ENCODE data around the gene ASXL2.

The ASXL2 gene

DNA sequence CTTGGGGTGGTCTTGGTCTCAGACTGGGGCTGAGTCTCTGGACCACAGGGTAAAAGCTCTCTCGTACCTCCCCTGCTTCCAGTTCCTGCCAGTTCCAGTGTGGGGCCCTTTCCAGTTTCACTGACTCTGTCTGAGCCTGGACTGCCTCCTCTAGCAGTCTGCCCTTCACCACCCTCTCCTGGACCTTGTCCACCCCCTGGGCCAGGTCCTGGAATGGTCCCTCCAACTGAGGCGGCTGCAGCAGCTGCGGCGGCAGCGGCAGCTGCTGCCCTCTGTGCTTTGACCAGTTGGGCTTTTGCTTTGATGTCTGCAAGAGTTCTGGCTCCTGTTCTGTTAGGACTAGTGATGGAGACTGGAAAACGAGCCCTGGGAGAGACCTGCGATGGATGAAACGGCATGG, 134.2 kb downstream of the ASXL2 start:
- H2AFZ ChIP-seq (ENCODE audit: low read depth, low read length): no peak overlapping the region
- no peaks in the 10 kb centered on the region for H3K9me3 ChIP-seq (ENCODE audit: insufficient read depth, low read length)
- no peaks in the 10 kb centered on the region for H3K4me1 ChIP-seq (ENCODE audit: low read length)
- H3K27ac ChIP-seq (ENCODE audit: low read length): no peak overlapping the region
- no peak overlapping the region for H3K4me3 ChIP-seq (ENCODE audit: low read length)
- H3K27me3 ChIP-seq (ENCODE audit: low read depth, low read length): no peaks in the 10 kb centered on the region
- TF ChIP-seq, protein P1, sequence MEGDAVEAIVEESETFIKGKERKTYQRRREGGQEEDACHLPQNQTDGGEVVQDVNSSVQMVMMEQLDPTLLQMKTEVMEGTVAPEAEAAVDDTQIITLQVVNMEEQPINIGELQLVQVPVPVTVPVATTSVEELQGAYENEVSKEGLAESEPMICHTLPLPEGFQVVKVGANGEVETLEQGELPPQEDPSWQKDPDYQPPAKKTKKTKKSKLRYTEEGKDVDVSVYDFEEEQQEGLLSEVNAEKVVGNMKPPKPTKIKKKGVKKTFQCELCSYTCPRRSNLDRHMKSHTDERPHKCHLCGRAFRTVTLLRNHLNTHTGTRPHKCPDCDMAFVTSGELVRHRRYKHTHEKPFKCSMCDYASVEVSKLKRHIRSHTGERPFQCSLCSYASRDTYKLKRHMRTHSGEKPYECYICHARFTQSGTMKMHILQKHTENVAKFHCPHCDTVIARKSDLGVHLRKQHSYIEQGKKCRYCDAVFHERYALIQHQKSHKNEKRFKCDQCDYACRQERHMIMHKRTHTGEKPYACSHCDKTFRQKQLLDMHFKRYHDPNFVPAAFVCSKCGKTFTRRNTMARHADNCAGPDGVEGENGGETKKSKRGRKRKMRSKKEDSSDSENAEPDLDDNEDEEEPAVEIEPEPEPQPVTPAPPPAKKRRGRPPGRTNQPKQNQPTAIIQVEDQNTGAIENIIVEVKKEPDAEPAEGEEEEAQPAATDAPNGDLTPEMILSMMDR (IDR thresholded peaks at IDR 0.05; ENCODE audit: low read depth, low read length): no peak
- no peak for TF ChIP-seq EZH2phosphoT487 (IDR thresholded peaks at IDR 0.05; ENCODE audit: low read depth)
- no peaks in the 10 kb centered on the region for H3K79me2 ChIP-seq (ENCODE audit: low read length)
- no peak overlapping the region for H3K9ac ChIP-seq (ENCODE audit: low read length)
- H3K36me3 ChIP-seq (replicated peaks; ENCODE audit: low read depth, low read length): peaks cover 29% of the 10 kb centered on the region
- no peak overlapping the region for H3K4me2 ChIP-seq (ENCODE audit: low read length)
- no peaks in the 10 kb centered on the region for H4K20me1 ChIP-seq (ENCODE audit: insufficient read depth, low read length)

DNA sequence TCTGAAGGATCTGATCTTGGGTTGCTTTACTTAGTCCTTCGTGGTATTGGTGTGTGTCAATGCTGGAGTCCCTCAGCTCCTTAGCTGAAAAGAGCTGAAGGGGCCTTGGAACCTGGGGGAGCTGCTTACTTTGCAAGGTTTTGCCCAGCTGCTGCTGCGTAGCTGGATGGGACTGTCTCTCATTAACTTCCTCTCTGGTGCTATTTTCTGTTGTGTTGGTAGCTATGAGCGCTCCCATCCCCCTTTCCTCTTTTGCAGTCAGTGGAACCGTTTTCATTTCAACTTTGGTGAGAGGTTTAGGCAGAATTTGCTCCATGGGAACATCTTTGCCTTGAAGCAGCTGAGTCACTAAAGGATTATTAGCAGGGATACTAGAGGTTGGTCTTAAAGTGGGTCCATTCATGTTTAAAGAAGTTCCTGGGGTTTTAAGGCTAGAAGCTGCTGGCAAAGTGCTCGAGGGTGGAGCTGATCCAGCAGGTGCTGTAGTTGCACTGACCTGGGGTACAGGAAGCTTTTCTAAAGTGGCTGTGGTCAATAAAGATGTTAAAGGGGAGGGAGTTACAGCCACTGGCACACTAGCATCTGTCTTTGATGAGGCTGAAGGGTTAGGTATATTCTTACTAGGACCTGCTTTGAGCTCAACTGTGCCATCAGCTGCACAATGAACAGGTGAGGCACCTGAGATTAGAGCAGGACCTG, 135.0 kb downstream of the ASXL2 start:
- no peak overlapping the region for H3K4me3 ChIP-seq (ENCODE audit: low read length)
- no peaks in the 10 kb centered on the region for H3K9me3 ChIP-seq (ENCODE audit: insufficient read depth, low read length)
- no peak overlapping the region for H3K4me2 ChIP-seq (ENCODE audit: low read length)
- H3K27me3 ChIP-seq (ENCODE audit: low read depth, low read length): no peaks in the 10 kb centered on the region
- H2AFZ ChIP-seq (ENCODE audit: low read depth, low read length): no peak overlapping the region
- H4K20me1 ChIP-seq (ENCODE audit: insufficient read depth, low read length): no peaks in the 10 kb centered on the region
- no peak for TF ChIP-seq EZH2phosphoT487 (IDR thresholded peaks at IDR 0.05; ENCODE audit: low read depth)
- TF ChIP-seq, protein P1 (IDR thresholded peaks at IDR 0.05; ENCODE audit: low read depth, low read length): no peak
- H3K27ac ChIP-seq (ENCODE audit: low read length): no peak overlapping the region
- no peaks in the 10 kb centered on the region for H3K4me1 ChIP-seq (ENCODE audit: low read length)
- no peak overlapping the region for H3K9ac ChIP-seq (ENCODE audit: low read length)
- H3K79me2 ChIP-seq (ENCODE audit: low read length): no peaks in the 10 kb centered on the region
- peaks cover 27% of the 10 kb centered on the region for H3K36me3 ChIP-seq (replicated peaks; ENCODE audit: low read depth, low read length)

DNA sequence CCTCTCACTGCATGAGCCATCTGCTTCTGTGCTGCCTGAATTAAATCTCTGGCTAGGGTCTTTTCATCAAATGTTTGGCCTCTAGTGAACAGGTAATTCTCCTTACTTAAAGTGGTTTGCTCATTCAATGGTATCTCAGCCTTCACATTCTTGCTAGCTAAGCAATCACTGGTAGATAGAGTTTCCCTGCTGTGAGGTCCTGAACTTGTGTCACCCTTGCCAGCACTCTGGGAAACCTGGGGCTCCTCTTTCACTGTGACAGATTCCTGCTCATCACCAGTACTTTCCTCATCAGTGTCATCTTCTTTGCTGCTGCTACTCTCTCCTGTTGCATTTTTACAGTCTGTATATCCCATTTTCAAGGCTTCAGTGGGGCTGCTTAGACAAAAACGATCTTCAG, 135.8 kb downstream of the ASXL2 start:
- no peak overlapping the region for H3K4me2 ChIP-seq (ENCODE audit: low read length)
- no peaks in the 10 kb centered on the region for H3K4me1 ChIP-seq (ENCODE audit: low read length)
- H3K27me3 ChIP-seq (ENCODE audit: low read depth, low read length): no peaks in the 10 kb centered on the region
- no peaks in the 10 kb centered on the region for H3K9me3 ChIP-seq (ENCODE audit: insufficient read depth, low read length)
- no peaks in the 10 kb centered on the region for H4K20me1 ChIP-seq (ENCODE audit: insufficient read depth, low read length)
- peaks cover 27% of the 10 kb centered on the region for H3K36me3 ChIP-seq (replicated peaks; ENCODE audit: low read depth, low read length)
- no peak overlapping the region for H2AFZ ChIP-seq (ENCODE audit: low read depth, low read length)
- H3K79me2 ChIP-seq (ENCODE audit: low read length): no peaks in the 10 kb centered on the region
- H3K27ac ChIP-seq (ENCODE audit: low read length): no peak overlapping the region
- TF ChIP-seq, protein P1 (IDR thresholded peaks at IDR 0.05; ENCODE audit: low read depth, low read length): no peak
- no peak for TF ChIP-seq EZH2phosphoT487 (IDR thresholded peaks at IDR 0.05; ENCODE audit: low read depth)
- no peak overlapping the region for H3K4me3 ChIP-seq (ENCODE audit: low read length)
- H3K9ac ChIP-seq (ENCODE audit: low read length): no peak overlapping the region

DNA sequence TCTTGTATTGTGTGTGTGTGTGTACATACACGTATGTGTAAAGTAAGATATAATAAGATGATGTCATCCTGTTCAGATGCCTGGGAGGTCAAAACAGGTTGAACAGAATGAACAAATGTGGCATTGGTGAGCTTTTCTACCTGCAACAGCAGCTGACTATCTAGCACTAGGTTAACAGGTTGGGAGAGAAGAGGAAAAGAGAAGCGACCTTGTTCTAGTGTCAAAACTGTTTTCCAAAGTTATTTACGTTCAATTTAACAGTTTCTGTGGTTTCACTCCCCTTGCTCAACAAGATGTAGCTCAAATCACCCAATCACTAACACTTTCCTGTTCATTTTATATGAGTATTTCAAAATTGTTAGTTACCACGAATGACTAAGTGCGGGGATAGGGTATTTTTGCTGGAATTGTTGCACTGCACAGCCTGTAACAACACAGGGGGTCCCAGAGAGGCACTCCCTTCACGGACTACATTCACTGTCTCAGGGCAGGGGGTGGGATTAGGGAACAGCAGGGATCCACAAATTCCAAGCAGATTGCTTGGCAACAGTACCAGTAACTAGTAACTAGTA, 137.4 kb downstream of the ASXL2 start:
- H3K4me1 ChIP-seq (ENCODE audit: low read length): no peaks in the 10 kb centered on the region
- peaks cover 27% of the 10 kb centered on the region for H3K36me3 ChIP-seq (replicated peaks; ENCODE audit: low read depth, low read length)
- no peak overlapping the region for H2AFZ ChIP-seq (ENCODE audit: low read depth, low read length)
- H3K4me3 ChIP-seq (ENCODE audit: low read length): no peak overlapping the region
- H4K20me1 ChIP-seq (ENCODE audit: insufficient read depth, low read length): no peaks in the 10 kb centered on the region
- H3K9ac ChIP-seq (ENCODE audit: low read length): no peak overlapping the region
- H3K27me3 ChIP-seq (ENCODE audit: low read depth, low read length): no peaks in the 10 kb centered on the region
- no peak overlapping the region for H3K27ac ChIP-seq (ENCODE audit: low read length)
- H3K4me2 ChIP-seq (ENCODE audit: low read length): no peak overlapping the region
- H3K9me3 ChIP-seq (ENCODE audit: insufficient read depth, low read length): no peaks in the 10 kb centered on the region
- TF ChIP-seq, protein P1 (IDR thresholded peaks at IDR 0.05; ENCODE audit: low read depth, low read length): no peak
- no peak for TF ChIP-seq EZH2phosphoT487 (IDR thresholded peaks at IDR 0.05; ENCODE audit: low read depth)
- H3K79me2 ChIP-seq (ENCODE audit: low read length): no peaks in the 10 kb centered on the region
